ENCODE data around the gene DDX20. TPM values are rescaled to one million over a fixed set of nuclear protein-coding genes. Genes with fewer than 3 reads are reported as not detected.

Gene DDX20
- total RNA-seq, 4 donors from 2014 or later, result 15.7 to 32.6 (median 20.8) TPM

DNA sequence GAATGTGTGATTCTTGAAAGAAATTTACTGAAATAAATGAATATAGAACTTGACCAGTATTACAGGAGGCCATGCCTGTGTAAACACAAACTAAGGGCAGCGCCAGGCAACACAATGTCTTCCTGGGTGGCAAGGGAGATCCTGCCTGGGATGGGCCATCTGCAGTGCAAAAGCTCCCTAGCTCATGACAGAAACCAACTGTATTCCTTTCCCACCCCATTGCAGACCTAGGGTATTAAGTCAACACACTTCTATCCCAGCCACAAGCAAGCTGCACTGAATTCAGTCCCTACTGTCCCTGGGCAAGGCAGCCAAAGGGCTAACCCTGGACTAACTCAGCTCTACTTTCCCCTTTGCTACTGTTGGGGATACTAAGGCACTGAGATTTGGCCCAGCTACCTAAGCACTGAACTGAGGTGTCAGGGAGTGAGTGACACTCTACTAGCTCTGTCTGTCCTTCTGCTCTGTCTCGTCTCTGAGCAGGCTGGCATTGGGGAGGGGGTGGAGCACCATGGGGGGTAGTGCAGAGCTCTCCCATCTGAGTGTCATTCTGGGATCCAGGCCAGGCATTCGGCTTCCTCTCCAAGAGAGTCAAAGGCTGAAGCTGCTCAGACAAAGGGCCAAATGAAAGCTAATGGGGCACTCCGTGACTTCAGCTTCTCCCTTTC lies 19.0 kb upstream of the DDX20 start:
- no peak overlapping the region for H3K27ac ChIP-seq

DNA sequence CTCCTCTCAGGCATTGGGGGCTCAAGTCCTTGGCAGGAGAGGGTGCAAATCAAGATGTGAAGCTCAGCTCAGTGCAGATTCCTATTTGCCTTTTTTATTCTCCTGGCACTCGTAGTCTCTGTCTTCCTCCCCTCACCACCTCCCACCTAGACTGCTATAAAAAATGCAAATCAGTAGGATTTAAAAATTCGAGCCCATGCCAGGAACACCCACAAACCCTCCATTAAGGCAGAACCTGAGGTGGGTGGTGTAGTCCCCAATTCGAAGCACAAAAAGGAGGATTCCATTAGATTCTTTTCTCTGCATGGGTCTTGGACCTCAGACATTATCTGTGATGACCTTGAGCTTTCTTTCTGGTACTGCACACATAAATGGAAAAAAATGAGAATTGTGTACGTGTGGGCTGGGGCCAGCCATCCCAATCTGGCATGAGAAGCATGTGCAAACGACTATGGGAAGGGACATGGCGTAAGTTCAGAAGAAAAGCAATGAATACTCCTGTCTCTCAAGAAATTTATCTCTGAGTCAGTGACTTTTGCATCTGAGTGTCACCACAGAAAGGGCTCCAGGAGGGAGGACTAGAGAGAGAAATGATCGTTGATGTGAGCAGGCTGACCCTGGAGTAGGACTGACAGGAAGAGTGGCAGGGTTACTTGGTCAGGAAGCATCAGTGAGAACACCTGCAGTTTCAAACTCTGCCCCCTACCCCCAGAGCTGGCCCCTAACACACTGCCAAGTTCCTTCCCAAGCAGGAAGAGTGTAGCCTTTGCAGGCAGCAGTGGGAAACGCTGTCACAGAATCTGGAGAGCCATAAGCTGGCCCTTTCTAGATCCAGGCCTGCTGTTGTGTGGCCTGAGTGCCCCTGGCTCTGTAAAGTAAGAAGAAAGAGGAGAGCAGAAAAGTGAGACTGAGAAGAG lies 18.2 kb upstream of the DDX20 start:
- no peaks in the 10 kb centered on the region for H3K9me3 ChIP-seq
- no peak for DNase-seq
- intact Hi-C loops (cut with DNase I), result no loop called here
- no peaks in the 10 kb centered on the region for H3K27me3 ChIP-seq
- 59 to 67% methylated on average over 8 of the region's 8 CpGs for WGBS, 2 donors
- H3K36me3 ChIP-seq, result no peaks in the 10 kb centered on the region
- H3K4me1 ChIP-seq, result peaks cover 9 to 39% of the 10 kb centered on the region in 2 donors
- TF ChIP-seq, protein P1, sequence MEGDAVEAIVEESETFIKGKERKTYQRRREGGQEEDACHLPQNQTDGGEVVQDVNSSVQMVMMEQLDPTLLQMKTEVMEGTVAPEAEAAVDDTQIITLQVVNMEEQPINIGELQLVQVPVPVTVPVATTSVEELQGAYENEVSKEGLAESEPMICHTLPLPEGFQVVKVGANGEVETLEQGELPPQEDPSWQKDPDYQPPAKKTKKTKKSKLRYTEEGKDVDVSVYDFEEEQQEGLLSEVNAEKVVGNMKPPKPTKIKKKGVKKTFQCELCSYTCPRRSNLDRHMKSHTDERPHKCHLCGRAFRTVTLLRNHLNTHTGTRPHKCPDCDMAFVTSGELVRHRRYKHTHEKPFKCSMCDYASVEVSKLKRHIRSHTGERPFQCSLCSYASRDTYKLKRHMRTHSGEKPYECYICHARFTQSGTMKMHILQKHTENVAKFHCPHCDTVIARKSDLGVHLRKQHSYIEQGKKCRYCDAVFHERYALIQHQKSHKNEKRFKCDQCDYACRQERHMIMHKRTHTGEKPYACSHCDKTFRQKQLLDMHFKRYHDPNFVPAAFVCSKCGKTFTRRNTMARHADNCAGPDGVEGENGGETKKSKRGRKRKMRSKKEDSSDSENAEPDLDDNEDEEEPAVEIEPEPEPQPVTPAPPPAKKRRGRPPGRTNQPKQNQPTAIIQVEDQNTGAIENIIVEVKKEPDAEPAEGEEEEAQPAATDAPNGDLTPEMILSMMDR (IDR thresholded peaks at IDR 0.05), result no peak
- no peak for TF ChIP-seq POLR2A (IDR thresholded peaks at IDR 0.05)
- peak overlapping the region in 2 of 3 donors; percentile 96 to 97 for H3K27ac ChIP-seq
- peak overlapping the region in 1 of 3 donors; percentile 64 for H3K4me3 ChIP-seq (replicated peaks in 1 of 3)

More for the DNA sequence above, 19.0 kb upstream of the DDX20 start:
- H3K27me3 ChIP-seq, result no peaks in the 10 kb centered on the region
- no peaks in the 10 kb centered on the region for H3K9me3 ChIP-seq
- H3K36me3 ChIP-seq, result no peaks in the 10 kb centered on the region
- no peak overlapping the region for H3K4me3 ChIP-seq (replicated peaks in 1 of 3)
- intact Hi-C loops (cut with DNase I), result no loop called here
- no peak for TF ChIP-seq POLR2A (IDR thresholded peaks at IDR 0.05)
- TF ChIP-seq, protein P1 (IDR thresholded peaks at IDR 0.05), result no peak
- DNase-seq, result peak in 1 of 2 donors; percentile 20
- WGBS, 2 donors, result 45 to 67% methylated on average over 4 of the region's 4 CpGs
- peaks cover 9 to 39% of the 10 kb centered on the region in 2 donors for H3K4me1 ChIP-seq

DNA sequence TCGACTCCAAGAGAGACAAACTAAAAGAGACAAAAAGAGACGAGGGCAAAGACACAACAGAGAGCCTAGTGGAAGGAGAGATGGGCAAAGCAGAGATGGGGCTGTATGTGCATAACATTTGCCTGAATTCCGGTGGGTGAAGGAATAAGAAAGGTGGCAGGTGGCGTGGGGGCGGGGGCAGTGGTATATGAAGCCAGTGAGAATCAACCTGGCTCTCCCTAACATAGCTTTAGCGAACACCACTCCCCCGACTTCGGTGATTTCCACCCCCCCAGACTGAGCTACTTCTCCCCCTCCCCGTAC lies 17.6 kb upstream of the DDX20 start:
- WGBS, 2 donors, result 27% methylated on average over 8 to 9 of the region's 9 CpGs
- Histone ChIP-seq H3K36me3 (no peaks in the 10 kb centered on the region), H3K27me3 (no peaks in the 10 kb centered on the region), H3K9me3 (no peaks in the 10 kb centered on the region), H3K4me3 (replicated peaks in 1 of 3) (peak overlapping the region; percentile 41 to 67 (median 64)), H3K27ac (peak overlapping the region; percentile 89 to 97 (median 96)), H3K4me1 (peaks cover 9 to 38% of the 10 kb centered on the region in 2 donors)
- intact Hi-C loops (cut with DNase I), result no loop called here
- no peak for DNase-seq
- TF ChIP-seq, protein P1 (IDR thresholded peaks at IDR 0.05), result no peak
- TF ChIP-seq POLR2A (IDR thresholded peaks at IDR 0.05), result no peak

DNA sequence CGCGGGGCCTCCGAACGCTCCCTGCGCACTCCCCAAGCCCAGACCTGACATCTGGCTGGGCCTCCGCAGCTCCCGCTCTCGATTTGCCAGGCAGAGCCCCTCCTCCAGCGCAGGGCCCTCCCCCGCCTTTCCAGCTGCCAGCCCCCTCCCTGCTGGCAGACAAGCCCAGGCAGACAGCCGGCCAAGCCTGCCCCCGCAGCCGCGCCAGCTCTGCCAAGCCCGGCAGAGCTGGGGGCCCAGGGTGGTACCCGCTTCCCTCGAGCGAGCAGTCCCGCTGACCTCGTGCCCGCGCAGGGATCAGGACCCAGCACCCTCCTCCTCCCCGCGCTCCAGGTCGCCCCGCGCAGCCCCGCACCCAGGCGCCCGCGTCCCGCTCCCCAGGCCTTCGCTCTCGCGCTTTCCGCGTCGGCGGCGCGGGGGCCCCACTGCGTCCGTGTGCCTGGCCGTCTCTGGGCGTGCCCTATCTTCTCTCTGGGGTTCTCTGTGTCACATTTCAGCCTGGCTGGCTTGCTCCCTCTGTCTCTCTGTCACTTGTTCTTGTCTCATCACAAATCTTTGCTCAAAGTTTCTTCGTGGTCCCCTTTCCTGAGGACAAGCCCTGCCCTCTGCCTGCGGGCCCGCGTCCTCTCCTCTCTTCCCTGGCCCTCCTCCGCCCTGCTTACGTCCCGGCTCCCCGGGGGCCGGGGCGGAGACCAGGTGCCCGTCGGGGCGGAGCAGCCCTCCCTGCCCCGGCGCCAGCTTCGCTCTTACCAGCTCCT lies 17.1 kb upstream of the DDX20 start:
- WGBS, 2 donors, result 0 to 1% methylated on average over 34 to 39 of the region's 61 CpGs
- H3K9me3 ChIP-seq, result no peaks in the 10 kb centered on the region
- peak; percentile 80 to 81 for DNase-seq
- H3K36me3 ChIP-seq, result no peaks in the 10 kb centered on the region
- peaks cover 9 to 33% of the 10 kb centered on the region in 2 donors for H3K4me1 ChIP-seq
- TF ChIP-seq, protein P1 (IDR thresholded peaks at IDR 0.05), result no peak
- TF ChIP-seq POLR2A (IDR thresholded peaks at IDR 0.05), result no peak
- intact Hi-C loops (cut with DNase I), result no loop called here
- H3K4me3 ChIP-seq (replicated peaks in 1 of 3), result peak overlapping the region; percentile 41 to 67 (median 64)
- no peaks in the 10 kb centered on the region for H3K27me3 ChIP-seq
- H3K27ac ChIP-seq, result peak overlapping the region; percentile 89 to 97 (median 96)

Measured in thyroid gland (tissue), 4 donors.